ENCODE results near the gene FOXN3.

FOXN3 gene

GRCh38 chr14:89240414-89240813 is 176.6 kb downstream of the FOXN3 start:
- peak; percentile 29 for DNase-seq (ENCODE audit: low read depth)
- H3K4me3 ChIP-seq (ENCODE audit: low read length), result no peak overlapping the region
- no peak for TF ChIP-seq CTCF (IDR thresholded peaks at IDR 0.05; ENCODE audit: insufficient read depth, low read depth, low read length, missing control alignments)

GRCh38 chr14:89239023-89239422 is 178.0 kb downstream of the FOXN3 start:
- no peak overlapping the region for H3K4me3 ChIP-seq (ENCODE audit: low read length)
- no peak for TF ChIP-seq CTCF (IDR thresholded peaks at IDR 0.05; ENCODE audit: insufficient read depth, low read depth, low read length, missing control alignments)
- DNase-seq (ENCODE audit: low read depth), result no peak

- no peak overlapping the region for H3K4me3 ChIP-seq (ENCODE audit: low read length)
- peak; percentile 26 for DNase-seq (ENCODE audit: low read depth)
- TF ChIP-seq CTCF (IDR thresholded peaks at IDR 0.05; ENCODE audit: insufficient read depth, low read depth, low read length, missing control alignments), result peak; percentile 52
Observed at GRCh38 chr14:89237921-89238529, 179.0 kb downstream of the FOXN3 start.

GRCh38 chr14:89236851-89237250 is 180.2 kb downstream of the FOXN3 start:
- H3K4me3 ChIP-seq (ENCODE audit: low read length), result no peak overlapping the region
- DNase-seq (ENCODE audit: low read depth), result no peak
- TF ChIP-seq CTCF (IDR thresholded peaks at IDR 0.05; ENCODE audit: insufficient read depth, low read depth, low read length, missing control alignments), result no peak

GRCh38 chr14:89233184-89233583 is 183.8 kb downstream of the FOXN3 start:
- H3K4me3 ChIP-seq (ENCODE audit: low read length), result no peak overlapping the region
- no peak for TF ChIP-seq CTCF (IDR thresholded peaks at IDR 0.05; ENCODE audit: insufficient read depth, low read depth, low read length, missing control alignments)
- no peak for DNase-seq (ENCODE audit: low read depth)

GRCh38 chr14:89232265-89233070 is 184.6 kb downstream of the FOXN3 start:
- no peak for TF ChIP-seq CTCF (IDR thresholded peaks at IDR 0.05; ENCODE audit: insufficient read depth, low read depth, low read length, missing control alignments)
- no peak for DNase-seq (ENCODE audit: low read depth)
- no peak overlapping the region for H3K4me3 ChIP-seq (ENCODE audit: low read length)
